K562 (cell line): Measurements from ENCODE around the gene CERS2. TPM values are rescaled to one million over a fixed set of nuclear protein-coding genes. Genes with fewer than 3 reads are reported as not detected.

Experiments used
- ARID2 ChIP-seq: fragments of 450-650 bp; IDR thresholded peaks from 2 replicates; pipeline ENCODE4 v1.6.1; 2017; ENCODE audit warnings: antibody characterized with exemption, mild to moderate bottlenecking
- BDP1 ChIP-seq: IDR thresholded peaks from 3 replicates; pipeline ENCODE4 v1.6.1; 2011; ENCODE audit not compliant: insufficient read length, insufficient read depth
- DPF2 ChIP-seq: fragments of 450-650 bp; IDR thresholded peaks from 2 replicates; pipeline ENCODE4 v1.6.1; 2016
- FOXK2 ChIP-seq, 2 experiments: fragments of 450-650 bp; IDR thresholded peaks in 1 of 2; conservative IDR thresholded peaks in 1 of 2; 2 replicates each; pipeline ENCODE4 v1.6.1; 2016; ENCODE audit warnings: low read depth in 2 of 2, mild to moderate bottlenecking in 1 of 2
- FOXP1 ChIP-seq: sonication (generic); formaldehyde crosslinking; IDR thresholded peaks from 2 replicates; pipeline ENCODE4 v1.8.0; 2022; ENCODE audit warnings: mild to moderate bottlenecking, missing genetic modification reagents
- GATAD2B ChIP-seq: fragments of 450-650 bp; IDR thresholded peaks from 2 replicates; pipeline ENCODE4 v1.6.1; 2017; ENCODE audit warnings: mild to moderate bottlenecking, borderline replicate concordance
- HSF4 ChIP-seq: fragments of 250-450 bp; sonication (Bioruptor Pico); IDR thresholded peaks from 2 replicates; pipeline ENCODE4 v2.1.2; 2022; ENCODE audit warnings: mild to moderate bottlenecking, moderate library complexity, borderline replicate concordance
- NEUROD1 ChIP-seq: fragments of 150-350 bp; IDR thresholded peaks from 2 replicates; pipeline ENCODE4 v1.6.1; 2014; ENCODE audit warnings: borderline replicate concordance, low read length, low read depth; ENCODE audit not compliant: partially characterized antibody
- NFIC ChIP-seq: fragments of 450-650 bp; IDR thresholded peaks from 2 replicates; pipeline ENCODE4 v1.6.1; 2017; ENCODE audit warnings: mild to moderate bottlenecking, inconsistent platforms
- NR2F6 ChIP-seq: fragments of 450-650 bp; formaldehyde crosslinking; IDR thresholded peaks from 2 replicates; pipeline ENCODE4 v1.4.0; 2020; ENCODE audit warnings: mild to moderate bottlenecking
- PCBP1 ChIP-seq: fragments of 200-400 bp; formaldehyde crosslinking; IDR thresholded peaks from 2 replicates; pipeline ENCODE4 v1.6.1; 2018; ENCODE audit warnings: mild to moderate bottlenecking, low read depth, low read length; ENCODE audit not compliant: poor library complexity, severe bottlenecking
- POLR2AphosphoS5 ChIP-seq: IDR thresholded peaks from 2 replicates; pipeline ENCODE4 v1.6.1; 2011; ENCODE audit warnings: mild to moderate bottlenecking, low read depth, low read length, moderate library complexity; ENCODE audit not compliant: control insufficient read depth, insufficient read depth
- SETDB1 ChIP-seq: IDR thresholded peaks from one replicate; pipeline ENCODE4 v1.6.1; 2012; ENCODE audit warnings: low read length, control low read depth, inconsistent platforms
- SIN3B ChIP-seq: fragments of 450-650 bp; IDR thresholded peaks from 2 replicates; pipeline ENCODE4 v1.6.1; 2017; ENCODE audit warnings: low read depth, mild to moderate bottlenecking, moderate library complexity
- SRSF1 ChIP-seq: fragments of 200-400 bp; formaldehyde crosslinking; IDR thresholded peaks from 2 replicates; pipeline ENCODE4 v1.6.1; 2017; ENCODE audit warnings: mild to moderate bottlenecking, low read depth, low read length, moderate library complexity
- YBX1 ChIP-seq: fragments of 450-650 bp; IDR thresholded peaks from 2 replicates; pipeline ENCODE4 v1.7.1; 2016; ENCODE audit warnings: mild to moderate bottlenecking
- ZFP30 ChIP-seq: fragments of 250-450 bp; sonication (Bioruptor Pico); IDR thresholded peaks from 2 replicates; pipeline ENCODE4 v1.8.0; 2022; ENCODE audit warnings: moderate library complexity, mild to moderate bottlenecking, inconsistent platforms, borderline replicate concordance
- ZKSCAN3 ChIP-seq: fragments of 250-450 bp; sonication (Bioruptor Pico); IDR thresholded peaks from 2 replicates; pipeline ENCODE4 v1.4.0; 2020
- ZNF12 ChIP-seq: sonication (generic); formaldehyde crosslinking; IDR thresholded peaks from 2 replicates; pipeline ENCODE4 v1.4.0; 2020; ENCODE audit warnings: mild to moderate bottlenecking, missing genetic modification reagents
- ZNF239 ChIP-seq: fragments of 250-450 bp; sonication (Bioruptor Pico); IDR thresholded peaks from 2 replicates; pipeline ENCODE4 v1.4.0; 2020; ENCODE audit warnings: mild to moderate bottlenecking
- ZNF282 ChIP-seq: sonication (generic); formaldehyde crosslinking; IDR thresholded peaks from 2 replicates; pipeline ENCODE4 v1.8.1; 2023; ENCODE audit warnings: missing genetic modification reagents
- ZNF384 ChIP-seq: IDR thresholded peaks from 2 replicates; pipeline ENCODE4 v1.6.1; 2012; ENCODE audit warnings: low read depth, low read length, improper control_type of control experiment
- polyA plus RNA-seq, 8 experiments: library from polyadenylated mRNA; depleted of rRNA in 4 of 8; stranded (reverse) in 5 of 8; unstranded in 3 of 8; fragments of >200 nt; fragmentation: Nextera tagmentation in 2 of 8; fragmentation: Illumina TruSeq in 1 of 8; extraction: Ambion mirVana in 2 of 8; extraction: Trizol in 1 of 8; gene quantifications; 2 replicates each; pipeline versions ENCODE4 v1.2.1 to v1.2.3, GENCODE V29; 2011 to 2014; ENCODE audit warnings: inconsistent platforms in 1 of 8, missing spikeins in 1 of 8
- total RNA-seq, 7 experiments: library from RNA; depleted of rRNA in 6 of 7; stranded (reverse); fragments of >200 nt in 6 of 7; fragmentation: Illumina TruSeq in 2 of 7; extraction: Trizol in 2 of 7; gene quantifications; 2 replicates each; pipeline versions ENCODE4 v1.2.1 to v1.2.3, GENCODE V29; 2011 to 2021; ENCODE audit warnings: low replicate concordance in 1 of 7
- TF ChIP-seq, protein P1 (sequence below), 2 experiments: fragments of 450-650 bp; conservative IDR thresholded peaks; 2 replicates each; pipeline ENCODE4 v1.6.1; 2017; ENCODE audit warnings: mild to moderate bottlenecking in 2 of 2, moderate library complexity in 2 of 2
- TF ChIP-seq, protein P2 (sequence below): fragments of 450-650 bp; IDR thresholded peaks from 2 replicates; pipeline ENCODE4 v1.6.1; 2016; ENCODE audit warnings: borderline replicate concordance
- TF ChIP-seq, protein P3 (sequence below): sonication (generic); formaldehyde crosslinking; IDR thresholded peaks from 2 replicates; pipeline ENCODE4 v1.8.1; 2023; ENCODE audit warnings: mild to moderate bottlenecking, missing genetic modification reagents, moderate library complexity

Gene CERS2
- total and polyA plus RNA-seq, 9 of the 15 experiments (the other 6 are each of a cell fraction or from before 2014, with no cell fraction given) = 23.4 to 295 (median 132) TPM

DNA sequence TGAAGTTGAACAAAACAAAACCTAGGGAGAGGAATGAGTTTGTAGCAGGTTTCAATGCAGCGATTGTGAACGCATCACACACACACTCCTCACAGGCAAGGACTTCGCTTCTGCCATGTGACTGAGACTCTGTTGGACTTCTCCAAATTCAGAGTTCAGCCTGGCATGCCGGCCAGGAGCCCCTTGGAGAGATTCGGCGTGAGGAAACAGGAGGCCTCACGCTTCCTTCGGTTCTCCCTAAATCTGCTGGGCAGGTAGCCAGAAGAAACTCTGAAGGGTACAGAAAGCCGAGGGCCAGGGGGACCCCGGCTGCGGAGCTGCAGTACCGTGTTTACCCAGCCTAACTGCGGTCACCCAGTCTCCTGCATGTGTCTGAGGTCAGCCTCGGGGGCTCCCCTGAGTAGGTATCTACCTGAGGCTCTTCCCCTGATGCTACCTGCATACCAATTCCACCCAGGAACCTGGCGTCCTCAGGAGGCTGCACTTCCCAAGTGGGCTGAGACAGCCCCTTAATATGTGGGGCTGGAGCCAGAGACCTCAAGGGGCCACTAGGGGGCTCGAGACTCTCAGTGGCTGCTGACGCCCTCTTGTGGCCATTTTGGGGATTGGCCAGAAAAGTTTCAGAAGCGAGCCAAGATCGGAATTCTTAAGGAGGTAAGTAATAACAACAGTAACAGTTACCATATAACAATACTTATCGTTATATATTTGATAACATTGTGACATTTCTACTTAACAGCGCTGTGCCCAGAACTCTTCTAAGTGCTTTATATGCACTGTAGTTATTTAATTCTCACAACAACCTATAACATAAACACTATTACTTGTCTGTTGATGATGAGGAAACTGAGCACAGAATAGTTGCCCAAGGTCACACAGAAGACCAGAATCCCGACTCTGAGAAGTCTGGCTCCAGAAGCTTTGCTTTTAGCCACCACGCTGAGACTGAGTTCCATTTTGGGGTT lies 4.7 kb upstream of the CERS2 start (continued):
- TF ChIP-seq NR2F6 (CRISPR knock-in tag) (no peak), NFIC (peak; percentile 60), SETDB1 (no peak), SRSF1 (no peak), GATAD2B (peak; percentile 72; the same call in 1 of the 2 replicates), FOXK2 (conservative IDR thresholded peaks at IDR 0.05 in 1 of 2, IDR thresholded peaks at IDR 0.05 in 1 of 2; ENCODE audit: low read depth in 2 of 2) (no peak), ZNF384 (peak; percentile 65; the same call in 1 of the 2 replicates), ZKSCAN3 (no peak), ZNF239 (no peak), HSF4 (peak; percentile 34; the same call in 1 of the 2 replicates), POLR2AphosphoS5 (peak; percentile 29; the same call in 1 of the 2 replicates), NEUROD1 (peak; percentile 18), DPF2 (no peak), BDP1 (no peak), ARID2 (no peak), PCBP1 (no peak), ZNF12 (CRISPR knock-in tag) (no peak), ZNF282 (CRISPR knock-in tag) (no peak), YBX1 (no peak), FOXP1 (CRISPR knock-in tag) (no peak), ZFP30 (CRISPR knock-in tag) (no peak), SIN3B (no peak)
- TF ChIP-seq, protein P1, sequence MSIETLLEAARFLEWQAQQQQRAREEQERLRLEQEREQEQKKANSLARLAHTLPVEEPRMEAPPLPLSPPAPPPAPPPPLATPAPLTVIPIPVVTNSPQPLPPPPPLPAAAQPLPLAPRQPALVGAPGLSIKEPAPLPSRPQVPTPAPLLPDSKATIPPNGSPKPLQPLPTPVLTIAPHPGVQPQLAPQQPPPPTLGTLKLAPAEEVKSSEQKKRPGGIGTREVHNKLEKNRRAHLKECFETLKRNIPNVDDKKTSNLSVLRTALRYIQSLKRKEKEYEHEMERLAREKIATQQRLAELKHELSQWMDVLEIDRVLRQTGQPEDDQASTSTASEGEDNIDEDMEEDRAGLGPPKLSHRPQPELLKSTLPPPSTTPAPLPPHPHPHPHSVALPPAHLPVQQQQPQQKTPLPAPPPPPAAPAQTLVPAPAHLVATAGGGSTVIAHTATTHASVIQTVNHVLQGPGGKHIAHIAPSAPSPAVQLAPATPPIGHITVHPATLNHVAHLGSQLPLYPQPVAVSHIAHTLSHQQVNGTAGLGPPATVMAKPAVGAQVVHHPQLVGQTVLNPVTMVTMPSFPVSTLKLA (conservative IDR thresholded peaks at IDR 0.05) = no peak; a peak in 1 of 4 replicates
- TF ChIP-seq, protein P2, sequence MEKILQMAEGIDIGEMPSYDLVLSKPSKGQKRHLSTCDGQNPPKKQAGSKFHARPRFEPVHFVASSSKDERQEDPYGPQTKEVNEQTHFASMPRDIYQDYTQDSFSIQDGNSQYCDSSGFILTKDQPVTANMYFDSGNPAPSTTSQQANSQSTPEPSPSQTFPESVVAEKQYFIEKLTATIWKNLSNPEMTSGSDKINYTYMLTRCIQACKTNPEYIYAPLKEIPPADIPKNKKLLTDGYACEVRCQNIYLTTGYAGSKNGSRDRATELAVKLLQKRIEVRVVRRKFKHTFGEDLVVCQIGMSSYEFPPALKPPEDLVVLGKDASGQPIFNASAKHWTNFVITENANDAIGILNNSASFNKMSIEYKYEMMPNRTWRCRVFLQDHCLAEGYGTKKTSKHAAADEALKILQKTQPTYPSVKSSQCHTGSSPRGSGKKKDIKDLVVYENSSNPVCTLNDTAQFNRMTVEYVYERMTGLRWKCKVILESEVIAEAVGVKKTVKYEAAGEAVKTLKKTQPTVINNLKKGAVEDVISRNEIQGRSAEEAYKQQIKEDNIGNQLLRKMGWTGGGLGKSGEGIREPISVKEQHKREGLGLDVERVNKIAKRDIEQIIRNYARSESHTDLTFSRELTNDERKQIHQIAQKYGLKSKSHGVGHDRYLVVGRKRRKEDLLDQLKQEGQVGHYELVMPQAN = no peak
- TF ChIP-seq, protein P3, sequence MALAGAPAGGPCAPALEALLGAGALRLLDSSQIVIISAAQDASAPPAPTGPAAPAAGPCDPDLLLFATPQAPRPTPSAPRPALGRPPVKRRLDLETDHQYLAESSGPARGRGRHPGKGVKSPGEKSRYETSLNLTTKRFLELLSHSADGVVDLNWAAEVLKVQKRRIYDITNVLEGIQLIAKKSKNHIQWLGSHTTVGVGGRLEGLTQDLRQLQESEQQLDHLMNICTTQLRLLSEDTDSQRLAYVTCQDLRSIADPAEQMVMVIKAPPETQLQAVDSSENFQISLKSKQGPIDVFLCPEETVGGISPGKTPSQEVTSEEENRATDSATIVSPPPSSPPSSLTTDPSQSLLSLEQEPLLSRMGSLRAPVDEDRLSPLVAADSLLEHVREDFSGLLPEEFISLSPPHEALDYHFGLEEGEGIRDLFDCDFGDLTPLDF (CRISPR knock-in tag) = peak; percentile 48; the same call in 1 of the 2 replicates
